Breast epithelium (tissue), 3 donors: ENCODE results near the gene IRF2BPL.

ENCODE experiments used
- POLR2AphosphoS5 ChIP-seq, 3 donors: sonication (generic); formaldehyde crosslinking; IDR thresholded peaks; one replicate each; pipeline ENCODE4 v1.6.1; 2017; ENCODE audit warnings: antibody characterized with exemption in 3 of 3
- TF ChIP-seq, protein P1 (sequence below), 3 donors: fragments of 450-650 bp; IDR thresholded peaks; one replicate each; pipeline ENCODE4 v1.5.1; 2016 to 2017; ENCODE audit warnings: antibody characterized with exemption in 3 of 3, mild to moderate bottlenecking in 3 of 3, moderate library complexity in 3 of 3

DNA sequence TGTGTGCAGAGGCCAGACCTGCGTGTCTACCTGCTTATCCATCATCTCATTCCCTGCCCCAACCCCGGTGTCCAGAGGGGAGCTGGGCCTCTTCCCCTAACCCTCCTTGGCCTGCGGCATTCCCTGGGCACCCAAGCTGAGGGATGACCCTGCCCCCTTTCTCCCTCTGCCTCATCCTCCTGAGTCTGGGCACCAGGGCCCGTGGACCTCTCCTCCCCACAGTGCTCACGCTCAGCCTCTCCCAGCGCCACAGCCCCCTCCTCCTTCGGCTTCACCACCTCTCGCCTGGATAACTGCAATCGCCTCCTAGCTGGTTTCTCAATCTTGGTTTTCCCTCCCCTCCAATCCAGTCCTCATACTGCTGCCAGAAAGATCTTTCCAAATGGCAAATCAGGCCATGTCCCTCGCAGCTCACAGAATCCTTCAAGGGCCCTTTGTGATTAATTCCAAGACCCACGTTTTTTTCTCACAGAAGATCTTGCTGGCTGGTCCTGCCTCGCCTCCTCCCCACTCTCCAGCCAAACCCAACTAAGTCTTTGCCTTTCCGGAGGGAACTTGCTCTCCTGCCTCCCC, 16.2 kb downstream of the IRF2BPL start:
- TF ChIP-seq, protein P1, sequence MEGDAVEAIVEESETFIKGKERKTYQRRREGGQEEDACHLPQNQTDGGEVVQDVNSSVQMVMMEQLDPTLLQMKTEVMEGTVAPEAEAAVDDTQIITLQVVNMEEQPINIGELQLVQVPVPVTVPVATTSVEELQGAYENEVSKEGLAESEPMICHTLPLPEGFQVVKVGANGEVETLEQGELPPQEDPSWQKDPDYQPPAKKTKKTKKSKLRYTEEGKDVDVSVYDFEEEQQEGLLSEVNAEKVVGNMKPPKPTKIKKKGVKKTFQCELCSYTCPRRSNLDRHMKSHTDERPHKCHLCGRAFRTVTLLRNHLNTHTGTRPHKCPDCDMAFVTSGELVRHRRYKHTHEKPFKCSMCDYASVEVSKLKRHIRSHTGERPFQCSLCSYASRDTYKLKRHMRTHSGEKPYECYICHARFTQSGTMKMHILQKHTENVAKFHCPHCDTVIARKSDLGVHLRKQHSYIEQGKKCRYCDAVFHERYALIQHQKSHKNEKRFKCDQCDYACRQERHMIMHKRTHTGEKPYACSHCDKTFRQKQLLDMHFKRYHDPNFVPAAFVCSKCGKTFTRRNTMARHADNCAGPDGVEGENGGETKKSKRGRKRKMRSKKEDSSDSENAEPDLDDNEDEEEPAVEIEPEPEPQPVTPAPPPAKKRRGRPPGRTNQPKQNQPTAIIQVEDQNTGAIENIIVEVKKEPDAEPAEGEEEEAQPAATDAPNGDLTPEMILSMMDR (IDR thresholded peaks at IDR 0.05) = no peak
- no peak for TF ChIP-seq POLR2AphosphoS5 (IDR thresholded peaks at IDR 0.05)
